SK-N-SH (cell line): ENCODE results near the gene SPRYD3. TPM values are rescaled to one million over a fixed set of nuclear protein-coding genes. Genes with fewer than 3 reads are reported as not detected.

Experiments used
- CTCF ChIA-PET: fragments of 300-600, 350-600 bp; formaldehyde crosslinking; extraction: SDS; loops from one replicate; lab custom pipeline; 2021; lab: Yijun Ruan, JAX
- POLR2A ChIA-PET: fragments of 350-600 bp; sonication (Branson Sonifier 250); formaldehyde crosslinking; extraction: SDS; loops from one replicate; lab custom pipeline; 2020; ENCODE audit warnings: antibody characterized with exemption, inconsistent platforms; lab: Yijun Ruan, JAX
- DNase-seq: peaks from one replicate; pipeline ENCODE4 v3.0.0; 2012
- H2AFZ ChIP-seq: fragments of 200-600 bp; sonication (generic); 2 replicates; pipeline ENCODE4 v1.8.1; 2016; ENCODE audit warnings: antibody characterized with exemption, mild to moderate bottlenecking, low read depth
- H3F3A ChIP-seq: fragments of 200-600 bp; sonication (generic); replicated peaks from 2 replicates; pipeline ENCODE3; 2016; ENCODE audit warnings: antibody characterized with exemption, mild to moderate bottlenecking; ENCODE audit not compliant: insufficient read depth
- H3K27ac ChIP-seq, 2 experiments: fragments of 200-500 bp in 1 of 2; fragments of 200-600 bp in 1 of 2; sonication (Bioruptor generic) in 1 of 2; sonication (generic), shearing (Covaris generic) in 1 of 2; 2 replicates each; pipeline versions ENCODE4 v1.5.1 to v1.6.1; 2014 to 2016; ENCODE audit warnings: low read depth in 2 of 2, inconsistent platforms in 1 of 2, low read length in 1 of 2, mild to moderate bottlenecking in 1 of 2, mixed read lengths in 1 of 2
- H3K27me3 ChIP-seq: fragments of 200-600 bp; sonication (generic), shearing (Covaris generic); 2 replicates; pipeline ENCODE4 v1.6.1; 2016; ENCODE audit warnings: mixed run types; ENCODE audit not compliant: insufficient read depth
- H3K36me3 ChIP-seq, 2 experiments: fragments of 200-500 bp in 1 of 2; fragments of 200-600 bp in 1 of 2; sonication (Bioruptor generic) in 1 of 2; sonication (generic) in 1 of 2; replicated peaks in 1 of 2; 2 replicates each; pipeline versions ENCODE3 to v1.5.1; 2014 to 2016; ENCODE audit warnings: low read length in 1 of 2, mild to moderate bottlenecking in 1 of 2; ENCODE audit not compliant: insufficient read depth in 2 of 2, control insufficient read depth in 1 of 2
- H3K4me1 ChIP-seq, 2 experiments: fragments of 200-500 bp in 1 of 2; fragments of 200-600 bp in 1 of 2; sonication (Bioruptor generic) in 1 of 2; sonication (generic), shearing (Covaris generic) in 1 of 2; 2 replicates each; pipeline versions ENCODE4 v1.5.1 to v1.6.1; 2014 to 2016; ENCODE audit warnings: low read depth in 1 of 2, low read length in 1 of 2, mixed run types in 1 of 2; ENCODE audit not compliant: insufficient read depth in 2 of 2, control insufficient read depth in 1 of 2
- H3K4me2 ChIP-seq: fragments of 200-600 bp; sonication (generic), shearing (Covaris generic); 2 replicates; pipeline ENCODE4 v1.6.1; 2017; ENCODE audit warnings: mixed run types
- H3K4me3 ChIP-seq, 2 experiments: fragments of 200-500 bp in 1 of 2; fragments of 200-600 bp in 1 of 2; sonication (Bioruptor generic) in 1 of 2; sonication (generic), shearing (Covaris generic) in 1 of 2; 2 replicates each; pipeline versions ENCODE4 v1.5.1 to v1.8.1; 2014 to 2016; ENCODE audit warnings: low read depth in 2 of 2, inconsistent platforms in 1 of 2, low read length in 1 of 2, mild to moderate bottlenecking in 1 of 2, mixed read lengths in 1 of 2, moderate library complexity in 1 of 2
- H3K79me2 ChIP-seq: fragments of 200-600 bp; sonication (generic); 2 replicates; pipeline ENCODE4 v1.8.1; 2017; ENCODE audit warnings: mild to moderate bottlenecking; ENCODE audit not compliant: insufficient read depth
- H3K9ac ChIP-seq: fragments of 200-600 bp; sonication (generic); 2 replicates; pipeline ENCODE4 v1.6.1; 2017; ENCODE audit warnings: mixed run types
- H3K9me2 ChIP-seq: fragments of 200-600 bp; sonication (generic); 2 replicates; pipeline ENCODE4 v1.6.1; 2017; ENCODE audit warnings: mixed run types
- H3K9me3 ChIP-seq: fragments of 200-600 bp; sonication (generic); 2 replicates; pipeline ENCODE4 v1.6.1; 2017; ENCODE audit warnings: mixed run types, mild to moderate bottlenecking, moderate library complexity
- H4K20me1 ChIP-seq: fragments of 200-600 bp; sonication (generic); 2 replicates; pipeline ENCODE4 v1.6.1; 2017; ENCODE audit warnings: mild to moderate bottlenecking, mixed run types; ENCODE audit not compliant: insufficient read depth
- EP300 ChIP-seq, 2 experiments: IDR thresholded peaks; 2 replicates each; pipeline versions ENCODE4 v1.4.0 to v1.6.1; 2012; ENCODE audit warnings: borderline replicate concordance in 1 of 2, low read depth in 1 of 2, low read length in 1 of 2
- FOXM1 ChIP-seq: IDR thresholded peaks from 2 replicates; pipeline ENCODE4 v1.4.0; 2012; ENCODE audit warnings: low read depth, mild to moderate bottlenecking
- JUND ChIP-seq: IDR thresholded peaks from 2 replicates; pipeline ENCODE4 v1.4.0; 2012
- MXI1 ChIP-seq: IDR thresholded peaks from 2 replicates; pipeline ENCODE4 v1.6.1; 2012; ENCODE audit warnings: mild to moderate bottlenecking, low read depth, low read length, improper control_type of control experiment
- NFIC ChIP-seq: IDR thresholded peaks from 2 replicates; pipeline ENCODE4 v1.4.0; 2012; ENCODE audit warnings: borderline replicate concordance
- RXRA ChIP-seq: IDR thresholded peaks from 2 replicates; pipeline ENCODE4 v1.4.0; 2012; ENCODE audit warnings: low read depth, mild to moderate bottlenecking, borderline replicate concordance
- SIN3A ChIP-seq: IDR thresholded peaks from 2 replicates; pipeline ENCODE4 v1.6.1; 2012; ENCODE audit warnings: low read depth, mild to moderate bottlenecking, low read length, moderate library complexity, borderline replicate concordance
- TAF1 ChIP-seq: IDR thresholded peaks from 2 replicates; pipeline ENCODE4 v1.6.1; 2012; ENCODE audit warnings: low read depth, mild to moderate bottlenecking, low read length, moderate library complexity, borderline replicate concordance
- TCF12 ChIP-seq: IDR thresholded peaks from 2 replicates; pipeline ENCODE4 v1.4.0; 2012
- YY1 ChIP-seq: IDR thresholded peaks from 2 replicates; pipeline ENCODE4 v1.4.0; 2012; ENCODE audit warnings: low read depth, mild to moderate bottlenecking
- WGBS: methylation state at CpG from one replicate; pipeline ENCODE4 v1.1.6; 2017; ENCODE audit warnings: low lambda C conversion rate; 5-methylcytosine and 5-hydroxymethylcytosine counted together
- polyA plus RNA-seq, 3 experiments: library from polyadenylated mRNA; depleted of rRNA; stranded (reverse); fragments of >200 nt; gene quantifications; 2 replicates each; pipeline ENCODE4 v1.2.3, GENCODE V29; 2012
- TF ChIP-seq, protein P1 (sequence below): fragments of 150-350 bp; IDR thresholded peaks from 2 replicates; pipeline ENCODE4 v1.6.1; 2016; ENCODE audit warnings: mild to moderate bottlenecking, low read depth, low read length
- TF ChIP-seq, protein P2 (sequence below): fragments of 150-350 bp; IDR thresholded peaks from 2 replicates; pipeline ENCODE4 v1.6.1; 2017; ENCODE audit warnings: antibody characterized with exemption, low read length, low read depth, borderline replicate concordance

SPRYD3 gene
- polyA plus RNA-seq, 1 of the 3 experiments (the other 2 are of a cell fraction) = 20.3 TPM

DNA sequence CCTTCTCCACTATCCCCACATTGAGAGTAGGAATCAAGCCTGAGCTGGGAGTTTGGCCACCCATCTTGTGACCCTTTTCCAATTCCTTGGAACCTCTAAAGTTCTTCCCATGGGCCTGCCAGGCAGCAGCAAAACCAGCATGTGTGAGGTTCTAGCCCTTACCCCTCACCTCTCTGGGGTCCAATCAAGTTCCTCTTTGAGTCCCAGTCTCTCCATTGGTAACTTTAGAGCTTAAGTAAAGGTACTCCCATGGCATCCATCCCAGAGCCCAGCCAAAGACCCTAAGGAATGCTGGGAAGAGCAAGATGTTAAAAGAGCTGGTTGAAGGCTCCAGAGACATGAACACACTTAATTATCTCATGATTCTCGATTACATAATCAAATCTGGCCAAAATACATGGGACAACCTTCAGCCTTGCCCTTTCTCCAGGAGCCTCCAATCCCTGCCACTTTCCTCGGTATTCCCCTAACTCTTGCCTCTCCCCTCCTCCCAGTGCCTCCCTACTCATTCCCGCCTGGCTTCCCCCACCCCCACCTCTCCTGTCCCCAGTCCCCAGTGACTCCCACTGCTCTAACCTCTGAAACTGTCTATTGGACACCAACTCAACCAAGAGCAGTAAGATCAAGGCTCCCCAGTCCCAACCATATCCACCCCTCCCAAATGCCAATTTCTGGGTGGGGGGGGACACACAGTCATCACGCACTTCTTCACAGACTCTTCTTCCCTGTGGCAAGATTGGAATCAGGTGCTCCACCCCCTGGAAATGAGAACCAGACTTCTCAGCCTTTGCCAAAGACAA, 34.1 kb downstream of the SPRYD3 start:
- Histone ChIP-seq H3K4me1 (peaks cover 18 to 40% of the 10 kb centered on the region in 2 experiments), H3K27me3 (no peaks in the 10 kb centered on the region), H4K20me1 (no peaks in the 10 kb centered on the region), H3F3A (peaks cover 44% of the 10 kb centered on the region), H3K9me3 (no peaks in the 10 kb centered on the region), H3K9ac (no peak overlapping the region), H3K4me3 (no peak overlapping the region), H3K4me2 (peak overlapping the region; percentile 92), H3K9me2 (no peaks in the 10 kb centered on the region), H3K36me3 (peaks cover 9 to 12% of the 10 kb centered on the region in 2 experiments), H2AFZ (no peak overlapping the region), H3K79me2 (peaks cover 20% of the 10 kb centered on the region), H3K27ac (no peak overlapping the region; a peak in 1 of 4 replicates)
- TF ChIP-seq RXRA = no peak
- TF ChIP-seq NFIC = no peak
- no peak for TF ChIP-seq TCF12
- TF ChIP-seq FOXM1 = no peak
- TF ChIP-seq JUND = no peak
- TF ChIP-seq, protein P1, sequence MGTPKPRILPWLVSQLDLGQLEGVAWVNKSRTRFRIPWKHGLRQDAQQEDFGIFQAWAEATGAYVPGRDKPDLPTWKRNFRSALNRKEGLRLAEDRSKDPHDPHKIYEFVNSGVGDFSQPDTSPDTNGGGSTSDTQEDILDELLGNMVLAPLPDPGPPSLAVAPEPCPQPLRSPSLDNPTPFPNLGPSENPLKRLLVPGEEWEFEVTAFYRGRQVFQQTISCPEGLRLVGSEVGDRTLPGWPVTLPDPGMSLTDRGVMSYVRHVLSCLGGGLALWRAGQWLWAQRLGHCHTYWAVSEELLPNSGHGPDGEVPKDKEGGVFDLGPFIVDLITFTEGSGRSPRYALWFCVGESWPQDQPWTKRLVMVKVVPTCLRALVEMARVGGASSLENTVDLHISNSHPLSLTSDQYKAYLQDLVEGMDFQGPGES = no peak
- no peak for TF ChIP-seq EP300 (IDR thresholded peaks at IDR 0.05; ENCODE audit: borderline replicate concordance in 1 of 2, low read depth in 1 of 2, low read length in 1 of 2)
- TF ChIP-seq TAF1 = no peak
- WGBS = 87% methylated on average over 4 of the region's 4 CpGs
- DNase-seq = no peak
- CTCF ChIA-PET = interaction anchor here (0.6 to 13.8 kb wide), 10 partner anchors 9 to 166 kb away, joined by 3 to 182 read pairs (median 4); partner anchors contain the start of gene SOAT2
- POLR2A ChIA-PET = no interaction called here

DNA sequence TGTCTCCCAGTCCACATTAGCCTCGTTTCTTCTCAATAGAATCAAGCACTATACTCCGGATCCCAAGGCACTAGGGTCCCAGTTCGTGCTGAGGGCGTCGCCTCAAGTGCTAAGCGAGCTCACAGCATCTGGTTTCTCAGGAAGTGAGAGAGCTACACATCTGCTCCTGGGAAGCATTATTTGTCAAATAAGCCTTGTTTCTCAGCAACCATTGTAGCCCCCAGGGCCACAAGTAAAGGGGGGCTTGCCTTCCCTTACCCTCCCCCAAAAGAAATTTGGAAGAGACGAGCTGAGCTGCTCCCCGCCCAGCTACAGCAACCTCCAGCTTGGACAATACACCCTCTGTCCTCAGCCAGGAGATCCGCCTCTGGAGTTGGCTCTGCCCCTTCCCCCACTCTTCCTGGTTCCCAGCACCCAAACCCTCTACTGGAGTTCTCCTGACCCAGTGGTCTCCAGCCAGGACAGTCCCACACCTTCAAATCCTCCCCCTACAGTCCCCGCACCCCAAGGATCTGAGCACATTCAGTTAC, 35.1 kb downstream of the SPRYD3 start:
- peaks cover 18% of the 10 kb centered on the region in 2 experiments for H3K36me3 ChIP-seq
- TF ChIP-seq MXI1 (no peak), YY1 (no peak), SIN3A (no peak), RXRA (no peak)
- TF ChIP-seq, protein P2, sequence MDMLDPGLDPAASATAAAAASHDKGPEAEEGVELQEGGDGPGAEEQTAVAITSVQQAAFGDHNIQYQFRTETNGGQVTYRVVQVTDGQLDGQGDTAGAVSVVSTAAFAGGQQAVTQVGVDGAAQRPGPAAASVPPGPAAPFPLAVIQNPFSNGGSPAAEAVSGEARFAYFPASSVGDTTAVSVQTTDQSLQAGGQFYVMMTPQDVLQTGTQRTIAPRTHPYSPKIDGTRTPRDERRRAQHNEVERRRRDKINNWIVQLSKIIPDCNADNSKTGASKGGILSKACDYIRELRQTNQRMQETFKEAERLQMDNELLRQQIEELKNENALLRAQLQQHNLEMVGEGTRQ = no peak
- no peaks in the 10 kb centered on the region for H3K9me3 ChIP-seq
- 84% methylated on average over 10 of the region's 10 CpGs for WGBS
- no peaks in the 10 kb centered on the region for H4K20me1 ChIP-seq
- no peaks in the 10 kb centered on the region for H3K9me2 ChIP-seq
- no peak overlapping the region; a peak in 1 of 4 replicates for H3K27ac ChIP-seq
- H2AFZ ChIP-seq = no peak overlapping the region
- H3K4me3 ChIP-seq = no peak overlapping the region
- peak; percentile 6 for DNase-seq
- H3K4me2 ChIP-seq = no peak overlapping the region
- peaks cover 13 to 30% of the 10 kb centered on the region in 2 experiments for H3K4me1 ChIP-seq
- no peaks in the 10 kb centered on the region for H3K27me3 ChIP-seq
- ChIA-PET CTCF (interaction anchor here (0.6 to 1.7 kb wide), 6 partner anchors 8 to 59 kb away, joined by 3 to 11 read pairs (median 4); partner anchors contain the start of gene SOAT2), POLR2A (no interaction called here)
- H3F3A ChIP-seq = peaks cover 48% of the 10 kb centered on the region
- no peak overlapping the region for H3K9ac ChIP-seq
- peaks cover 10% of the 10 kb centered on the region; the same call in 1 of the 2 replicates for H3K79me2 ChIP-seq
